ENCODE measurements around the gene WDFY4. TPM values are rescaled to one million over a fixed set of nuclear protein-coding genes. Genes with fewer than 3 reads are reported as not detected.

The WDFY4 gene
- total RNA-seq, 1 experiment from 2014 or later = not detected

- Histone ChIP-seq H2BK20ac (ENCODE audit: low read depth, low read length, poor library complexity, severe bottlenecking) (no peak overlapping the region), H3K27ac (ENCODE audit: insufficient read length, low read depth, low read length) (no peak overlapping the region), H3K4ac (ENCODE audit: low read depth, low read length) (no peak overlapping the region), H3K23me2 (ENCODE audit: insufficient read length, low read depth, low read length, poor library complexity, severe bottlenecking) (no peaks in the 10 kb centered on the region), H3K79me2 (ENCODE audit: insufficient read depth, low read length) (no peaks in the 10 kb centered on the region), H3K18ac (ENCODE audit: insufficient read length, low read depth, low read length) (no peak overlapping the region), H2BK5ac (ENCODE audit: insufficient read length, low read length) (no peak overlapping the region), H3K9ac (ENCODE audit: extremely low read depth, insufficient read length, low read length) (no peak overlapping the region), H3K9me3 (ENCODE audit: control insufficient read depth, low read depth, low read length) (no peaks in the 10 kb centered on the region), H2AK5ac (ENCODE audit: insufficient read length, low read length) (no peak overlapping the region), H3T11ph (ENCODE audit: low read length) (no peak overlapping the region), H3K56ac (ENCODE audit: insufficient read length, low read depth, low read length) (no peak overlapping the region), H2AFZ (ENCODE audit: low read length) (no peak overlapping the region), H3K14ac (ENCODE audit: insufficient read depth, low read length) (no peak overlapping the region), H2BK12ac (ENCODE audit: insufficient read length, low read depth, low read length) (no peak overlapping the region), H4K8ac (replicated peaks; ENCODE audit: insufficient read length, low read depth, low read length) (no peak overlapping the region), H3K27me3 (ENCODE audit: insufficient read depth, low read length) (no peaks in the 10 kb centered on the region), H3K79me1 (ENCODE audit: insufficient read depth, low read depth, low read length, poor library complexity, severe bottlenecking) (no peaks in the 10 kb centered on the region), H4K20me1 (ENCODE audit: control insufficient read depth, insufficient read depth, insufficient read length) (peaks cover 2% of the 10 kb centered on the region), H3K4me1 (ENCODE audit: insufficient read depth, low read length) (peaks cover 2% of the 10 kb centered on the region; the same call in 1 of the 2 replicates), H4K91ac (ENCODE audit: insufficient read length, low read depth, low read length) (no peak overlapping the region), H3K4me2 (ENCODE audit: insufficient read depth, insufficient read length, low read length) (no peak overlapping the region), H2BK15ac (ENCODE audit: low read depth, low read length) (no peak overlapping the region), H2BK120ac (ENCODE audit: low read depth, low read length, poor library complexity, severe bottlenecking) (no peak overlapping the region), H4K5ac (ENCODE audit: insufficient read length, low read depth, low read length) (no peak overlapping the region), H3K23ac (ENCODE audit: insufficient read length, low read depth, low read length) (no peak overlapping the region)
- WGBS (ENCODE audit: extremely low coverage, insufficient read length, low lambda C conversion rate) = no CpG with 5 or more reads among the region's 4 CpGs
- no peak for TF ChIP-seq CTCF (conservative IDR thresholded peaks at IDR 0.05)
- DNase-seq = no peak
- H3K27ac Mint-ChIP-seq = no peak overlapping the region
- no peaks in the 10 kb centered on the region for H3K36me3 Mint-ChIP-seq (ENCODE audit: insufficient read depth in 1 of 3, low read depth in 3 of 3)
- H3K4me1 Mint-ChIP-seq = peaks cover 20 to 23% of the 10 kb centered on the region in 2 experiments
- no peaks in the 10 kb centered on the region; the same call in 1 of the 2 replicates for H3K27me3 Mint-ChIP-seq (ENCODE audit: low read depth)
- H3K4me3 Mint-ChIP-seq = no peak overlapping the region
- no peaks in the 10 kb centered on the region; a peak in 1 of 5 replicates for H3K9me3 Mint-ChIP-seq
These were observed 86.6 kb downstream of the WDFY4 start for GRCh38 chr10:48771234-48771633.

Measured in H9 (cell line).